ENCODE data around the gene DRG2.

DRG2 gene

GRCh38 chr17:18143044-18143936 lies 55.5 kb downstream of the DRG2 start:
- no peak for ATAC-seq (ENCODE audit: low read depth)
- no peak for TF ChIP-seq CTCF (IDR thresholded peaks at IDR 0.05; ENCODE audit: poor library complexity, severe bottlenecking)

GRCh38 chr17:18144261-18144660 lies 56.5 kb downstream of the DRG2 start:
- no peak overlapping the region for H3K4me3 ChIP-seq (ENCODE audit: severe bottlenecking)
- TF ChIP-seq CTCF (IDR thresholded peaks at IDR 0.05; ENCODE audit: poor library complexity, severe bottlenecking): no peak

More at GRCh38 chr17:18143044-18143936, 55.5 kb downstream of the DRG2 start:
- Histone ChIP-seq H3K27me3 (ENCODE audit: insufficient read depth, poor library complexity, severe bottlenecking) (no peaks in the 10 kb centered on the region), H3K4me1 (ENCODE audit: insufficient read depth, poor library complexity, severe bottlenecking) (no peaks in the 10 kb centered on the region), H3K36me3 (ENCODE audit: low read depth) (no peaks in the 10 kb centered on the region), H3K4me3 (ENCODE audit: severe bottlenecking) (no peak overlapping the region), H3K9me3 (ENCODE audit: severe bottlenecking) (no peaks in the 10 kb centered on the region), H3K27ac (ENCODE audit: poor library complexity, severe bottlenecking) (no peak overlapping the region)
- no peak for DNase-seq (ENCODE audit: low spot score)

GRCh38 chr17:18144855-18145254 lies 57.1 kb downstream of the DRG2 start:
- no peak for TF ChIP-seq CTCF (IDR thresholded peaks at IDR 0.05; ENCODE audit: poor library complexity, severe bottlenecking)
- ATAC-seq (ENCODE audit: low read depth): no peak
- H3K9me3 ChIP-seq (ENCODE audit: severe bottlenecking): no peaks in the 10 kb centered on the region
- H3K36me3 ChIP-seq (ENCODE audit: low read depth): no peaks in the 10 kb centered on the region
- no peaks in the 10 kb centered on the region for H3K4me1 ChIP-seq (ENCODE audit: insufficient read depth, poor library complexity, severe bottlenecking)
- no peak overlapping the region for H3K4me3 ChIP-seq (ENCODE audit: severe bottlenecking)
- no peak for DNase-seq (ENCODE audit: low spot score)
- H3K27me3 ChIP-seq (ENCODE audit: insufficient read depth, poor library complexity, severe bottlenecking): no peaks in the 10 kb centered on the region
- no peak overlapping the region for H3K27ac ChIP-seq (ENCODE audit: poor library complexity, severe bottlenecking)

More at GRCh38 chr17:18144261-18144660, 56.5 kb downstream of the DRG2 start:
- H3K4me1 ChIP-seq (ENCODE audit: insufficient read depth, poor library complexity, severe bottlenecking): no peaks in the 10 kb centered on the region
- no peak for ATAC-seq (ENCODE audit: low read depth)
- DNase-seq (ENCODE audit: low spot score): no peak
- no peaks in the 10 kb centered on the region for H3K27me3 ChIP-seq (ENCODE audit: insufficient read depth, poor library complexity, severe bottlenecking)
- no peak overlapping the region for H3K27ac ChIP-seq (ENCODE audit: poor library complexity, severe bottlenecking)
- no peaks in the 10 kb centered on the region for H3K9me3 ChIP-seq (ENCODE audit: severe bottlenecking)
- no peaks in the 10 kb centered on the region for H3K36me3 ChIP-seq (ENCODE audit: low read depth)

- Histone ChIP-seq H3K27ac (ENCODE audit: poor library complexity, severe bottlenecking) (no peak overlapping the region), H3K36me3 (ENCODE audit: low read depth) (no peaks in the 10 kb centered on the region), H3K4me1 (ENCODE audit: insufficient read depth, poor library complexity, severe bottlenecking) (no peaks in the 10 kb centered on the region), H3K9me3 (ENCODE audit: severe bottlenecking) (no peaks in the 10 kb centered on the region), H3K27me3 (ENCODE audit: insufficient read depth, poor library complexity, severe bottlenecking) (no peaks in the 10 kb centered on the region), H3K4me3 (ENCODE audit: severe bottlenecking) (no peak overlapping the region)
- DNase-seq (ENCODE audit: low spot score): no peak
- no peak for ATAC-seq (ENCODE audit: low read depth)
- TF ChIP-seq CTCF (IDR thresholded peaks at IDR 0.05; ENCODE audit: poor library complexity, severe bottlenecking): no peak
Observed at GRCh38 chr17:18145811-18146210, 58.1 kb downstream of the DRG2 start.

GRCh38 chr17:18146259-18146658 lies 58.5 kb downstream of the DRG2 start:
- Histone ChIP-seq H3K9me3 (ENCODE audit: severe bottlenecking) (no peaks in the 10 kb centered on the region), H3K27ac (ENCODE audit: poor library complexity, severe bottlenecking) (no peak overlapping the region), H3K4me1 (ENCODE audit: insufficient read depth, poor library complexity, severe bottlenecking) (no peaks in the 10 kb centered on the region), H3K4me3 (ENCODE audit: severe bottlenecking) (no peak overlapping the region), H3K36me3 (ENCODE audit: low read depth) (no peaks in the 10 kb centered on the region), H3K27me3 (ENCODE audit: insufficient read depth, poor library complexity, severe bottlenecking) (no peaks in the 10 kb centered on the region)
- no peak for TF ChIP-seq CTCF (IDR thresholded peaks at IDR 0.05; ENCODE audit: poor library complexity, severe bottlenecking)
- DNase-seq (ENCODE audit: low spot score): no peak
- ATAC-seq (ENCODE audit: low read depth): no peak

All from RWPE2 (cell line).